Spleen (tissue), 11 donors: ENCODE data around the gene KCNG2. TPM values are rescaled to one million over a fixed set of nuclear protein-coding genes. Genes with fewer than 3 reads are reported as not detected.

Experiments used
- DNase-seq: peaks from one replicate; pipeline ENCODE4 v3.0.0-alpha.2; 2020
- H3K27ac ChIP-seq, 8 donors: fragments of 200-600 bp; sonication (generic) in 7 of 8; 1 replicate in 4 of 8; 2 replicates in 4 of 8; pipeline versions ENCODE4 v1.5.0 to v1.8.0; 2016 to 2021; ENCODE audit warnings: inconsistent platforms in 4 of 8, mild to moderate bottlenecking in 4 of 8, moderate library complexity in 1 of 8
- H3K27me3 ChIP-seq, 7 donors: fragments of 200-600 bp; sonication (generic) in 6 of 7; replicated peaks in 1 of 7; 1 replicate in 4 of 7; 2 replicates in 3 of 7; pipeline versions ENCODE4 v1.5.0 to v1.8.0; 2016 to 2021; ENCODE audit warnings: inconsistent platforms in 3 of 7, mild to moderate bottlenecking in 1 of 7
- H3K36me3 ChIP-seq, 6 donors: fragments of 200-600 bp; sonication (generic) in 5 of 6; 1 replicate in 4 of 6; 2 replicates in 2 of 6; pipeline versions ENCODE4 v1.5.0 to v1.8.0; 2016 to 2021; ENCODE audit warnings: inconsistent platforms in 2 of 6
- H3K4me1 ChIP-seq, 6 donors: fragments of 200-600 bp; sonication (generic) in 5 of 6; 1 replicate in 3 of 6; 2 replicates in 3 of 6; pipeline versions ENCODE4 v1.5.0 to v1.8.0; 2016 to 2021; ENCODE audit warnings: inconsistent platforms in 3 of 6
- H3K4me3 ChIP-seq, 8 donors: fragments of 200-600 bp; sonication (generic) in 7 of 8; 1 replicate in 4 of 8; 2 replicates in 4 of 8; pipeline versions ENCODE4 v1.5.0 to v1.8.0; 2016 to 2021; ENCODE audit warnings: inconsistent platforms in 4 of 8, mild to moderate bottlenecking in 4 of 8, moderate library complexity in 2 of 8
- H3K9me3 ChIP-seq, 8 donors: fragments of 200-600 bp; sonication (generic) in 7 of 8; 1 replicate in 4 of 8; 2 replicates in 4 of 8; pipeline versions ENCODE4 v1.5.0 to v1.8.0; 2016 to 2021; ENCODE audit warnings: inconsistent platforms in 4 of 8
- POLR2A ChIP-seq, 3 donors: fragments of 450-650 bp; IDR thresholded peaks; one replicate each; pipeline ENCODE4 v1.5.1; 2017; ENCODE audit warnings: antibody characterized with exemption in 3 of 3, mild to moderate bottlenecking in 1 of 3
- POLR2AphosphoS5 ChIP-seq, 3 donors: sonication (generic); formaldehyde crosslinking; IDR thresholded peaks; one replicate each; pipeline ENCODE4 v1.5.1; 2017; ENCODE audit warnings: antibody characterized with exemption in 3 of 3
- WGBS, 5 donors: extraction: QIAGEN DNeasy Blood & Tissue Kit in 3 of 5; methylation state at CpG; one replicate each; pipeline versions ENCODE4 v1.1.5 to v1.1.7; 2013 to 2018; 5-methylcytosine and 5-hydroxymethylcytosine counted together
- intact Hi-C: fragments of 100-400 bp; cut with DNase I; formaldehyde crosslinking; loops from one replicate; pipeline ENCODE4 v1.15.0; 2023; ENCODE audit warnings: low total_unique reads
- polyA plus RNA-seq, 3 donors: library from polyadenylated mRNA; stranded (reverse); fragments of 200-250 nt; gene quantifications; one replicate each; pipeline ENCODE4 v1.2.1, GENCODE V29; 2013
- total RNA-seq, 7 donors: library from RNA; depleted of rRNA in 3 of 7; stranded (reverse); fragments of >200 nt in 3 of 7; fragmentation: NEBNext Ultra II Directional in 4 of 7; extraction: Animal tissue kit (Norgen Biotek cat#: 25700) in 4 of 7; gene quantifications; one replicate each; pipeline versions ENCODE4 v1.1.0 to v1.2.1, GENCODE V29; 2016 to 2021
- TF ChIP-seq, protein P1 (sequence below), 11 experiments: fragments of 200-600 bp in 7 of 11; fragments of 450-650 bp in 4 of 11; sonication (generic) in 4 of 11; IDR thresholded peaks in 8 of 11; conservative IDR thresholded peaks in 3 of 11; 1 replicate in 7 of 11; 2 replicates in 4 of 11; pipeline versions ENCODE4 v1.4.0 to v1.8.0; 2016 to 2021; ENCODE audit warnings: antibody characterized with exemption in 11 of 11, inconsistent platforms in 4 of 11, mild to moderate bottlenecking in 1 of 11
- donor health status: healthy with polysubstance abuse.
- donor health status: DM: no; HTN: no; CAD: no; lungs with moderate emphysema.
- donor health status: DM: no; HTN: no; CAD: no.
- donor health status: Bipolar disorder and iron deficiency.
- donor health status: healthy.
- donor health status: DM: no; HTN: no; CAD: no.
- donor health status: DM: yes; HTN: yes; CAD: no.

KCNG2 gene
- total and polyA plus RNA-seq, 10 donors = 0.15 to 3.2 (median 0.38) TPM; not detected in 1

GRCh38 chr18:79765491-79766245 lies 32.1 kb upstream of the KCNG2 start:
- TF ChIP-seq POLR2AphosphoS5 (IDR thresholded peaks at IDR 0.05) = no peak
- TF ChIP-seq POLR2A (IDR thresholded peaks at IDR 0.05) = no peak
- TF ChIP-seq, protein P1, sequence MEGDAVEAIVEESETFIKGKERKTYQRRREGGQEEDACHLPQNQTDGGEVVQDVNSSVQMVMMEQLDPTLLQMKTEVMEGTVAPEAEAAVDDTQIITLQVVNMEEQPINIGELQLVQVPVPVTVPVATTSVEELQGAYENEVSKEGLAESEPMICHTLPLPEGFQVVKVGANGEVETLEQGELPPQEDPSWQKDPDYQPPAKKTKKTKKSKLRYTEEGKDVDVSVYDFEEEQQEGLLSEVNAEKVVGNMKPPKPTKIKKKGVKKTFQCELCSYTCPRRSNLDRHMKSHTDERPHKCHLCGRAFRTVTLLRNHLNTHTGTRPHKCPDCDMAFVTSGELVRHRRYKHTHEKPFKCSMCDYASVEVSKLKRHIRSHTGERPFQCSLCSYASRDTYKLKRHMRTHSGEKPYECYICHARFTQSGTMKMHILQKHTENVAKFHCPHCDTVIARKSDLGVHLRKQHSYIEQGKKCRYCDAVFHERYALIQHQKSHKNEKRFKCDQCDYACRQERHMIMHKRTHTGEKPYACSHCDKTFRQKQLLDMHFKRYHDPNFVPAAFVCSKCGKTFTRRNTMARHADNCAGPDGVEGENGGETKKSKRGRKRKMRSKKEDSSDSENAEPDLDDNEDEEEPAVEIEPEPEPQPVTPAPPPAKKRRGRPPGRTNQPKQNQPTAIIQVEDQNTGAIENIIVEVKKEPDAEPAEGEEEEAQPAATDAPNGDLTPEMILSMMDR (IDR thresholded peaks at IDR 0.05 in 8 of 11, conservative IDR thresholded peaks at IDR 0.05 in 3 of 11) = no peak
- no peaks in the 10 kb centered on the region for H3K36me3 ChIP-seq
- intact Hi-C loops = no loop called here
- H3K27me3 ChIP-seq = peaks cover 0 to 18% (median 0%) of the 10 kb centered on the region in 7 donors
- H3K4me3 ChIP-seq = no peak overlapping the region
- H3K9me3 ChIP-seq = peaks cover 0 to 45% (median 23%) of the 10 kb centered on the region in 8 donors
- 74 to 80% (median 77%) methylated on average over 12 to 14 of the region's 14 CpGs for WGBS, 5 donors
- peak; percentile 14 for DNase-seq
- no peak overlapping the region for H3K27ac ChIP-seq
- no peaks in the 10 kb centered on the region for H3K4me1 ChIP-seq

- 71 to 79% (median 72%) methylated on average over 11 to 16 of the region's 16 CpGs for WGBS, 5 donors
- H3K9me3 ChIP-seq = peaks cover 0 to 43% (median 23%) of the 10 kb centered on the region in 8 donors
- no peaks in the 10 kb centered on the region for H3K36me3 ChIP-seq
- H3K27me3 ChIP-seq = peaks cover 0 to 18% (median 0%) of the 10 kb centered on the region in 7 donors
- H3K27ac ChIP-seq = no peak overlapping the region
- H3K4me3 ChIP-seq = no peak overlapping the region
- intact Hi-C loops = no loop called here
- peak; percentile 53 for DNase-seq
- H3K4me1 ChIP-seq = no peaks in the 10 kb centered on the region
- TF ChIP-seq, protein P1 (IDR thresholded peaks at IDR 0.05 in 8 of 11, conservative IDR thresholded peaks at IDR 0.05 in 3 of 11) = no peak
- TF ChIP-seq POLR2A (IDR thresholded peaks at IDR 0.05) = no peak
- no peak for TF ChIP-seq POLR2AphosphoS5 (IDR thresholded peaks at IDR 0.05)
Measured at GRCh38 chr18:79766308-79766707, 31.4 kb upstream of the KCNG2 start.

- no peak overlapping the region for H3K4me3 ChIP-seq
- H3K4me1 ChIP-seq = no peaks in the 10 kb centered on the region
- DNase-seq = no peak
- intact Hi-C loops = no loop called here
- H3K27ac ChIP-seq = no peak overlapping the region
- whole genome bisulfite sequencing, 5 donors = 55 to 76% (median 66%) methylated on average over 3 of the region's 3 CpGs
- TF ChIP-seq, protein P1 (IDR thresholded peaks at IDR 0.05 in 8 of 11, conservative IDR thresholded peaks at IDR 0.05 in 3 of 11) = no peak
- TF ChIP-seq POLR2A (IDR thresholded peaks at IDR 0.05) = no peak
- TF ChIP-seq POLR2AphosphoS5 (IDR thresholded peaks at IDR 0.05) = no peak
- H3K27me3 ChIP-seq = peaks cover 0 to 41% (median 4%) of the 10 kb centered on the region in 7 donors
- peaks cover 0 to 37% (median 23%) of the 10 kb centered on the region in 8 donors for H3K9me3 ChIP-seq
- H3K36me3 ChIP-seq = no peaks in the 10 kb centered on the region
Measured at GRCh38 chr18:79768745-79769144, 29.0 kb upstream of the KCNG2 start.

DNA sequence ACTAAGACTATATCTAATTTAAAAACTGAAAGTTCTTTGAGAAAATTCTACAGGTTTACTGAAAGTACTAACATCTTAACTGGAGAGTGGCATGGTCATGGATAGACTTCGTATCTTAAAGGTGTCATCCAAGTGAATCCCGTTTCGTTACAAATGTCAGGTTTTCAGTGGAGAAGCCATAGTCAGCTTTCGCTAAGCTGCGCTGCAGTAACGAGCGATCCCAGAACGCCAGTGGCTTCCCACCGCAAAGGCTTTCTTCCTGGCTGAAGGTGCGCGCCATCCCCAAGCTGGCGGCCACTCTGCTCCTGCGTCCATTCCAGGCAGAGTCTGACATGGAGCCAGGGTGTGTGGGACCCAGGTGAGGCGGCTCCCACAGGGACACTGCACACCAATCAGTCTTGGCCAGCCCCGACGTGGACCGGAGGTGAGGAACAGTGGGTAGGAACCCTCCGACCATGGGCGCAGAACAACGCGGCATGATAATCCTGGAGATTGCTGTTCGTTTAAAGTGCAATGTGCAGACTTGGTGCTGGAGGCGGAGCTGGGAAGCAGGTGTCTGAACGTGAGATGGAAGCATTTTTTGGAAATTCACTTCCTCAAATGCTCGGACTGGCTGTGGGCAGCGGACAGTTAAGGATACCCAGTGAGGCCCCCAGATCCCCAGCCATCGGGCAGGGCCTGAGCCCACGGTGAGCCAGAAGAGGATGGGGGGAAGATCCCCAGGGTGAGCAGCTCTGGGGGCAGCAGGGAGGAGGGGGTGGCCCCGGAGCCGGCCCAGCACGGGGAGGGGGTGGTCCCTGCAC lies 27.8 kb upstream of the KCNG2 start:
- intact Hi-C loops = no loop called here
- no peaks in the 10 kb centered on the region for H3K4me1 ChIP-seq
- peaks cover 0 to 36% (median 23%) of the 10 kb centered on the region in 8 donors for H3K9me3 ChIP-seq
- 83 to 91% (median 86%) methylated on average over 30 to 31 of the region's 31 CpGs for WGBS, 5 donors
- peaks cover 0 to 53% (median 4%) of the 10 kb centered on the region in 7 donors for H3K27me3 ChIP-seq
- no peaks in the 10 kb centered on the region for H3K36me3 ChIP-seq
- TF ChIP-seq POLR2A (IDR thresholded peaks at IDR 0.05) = no peak
- TF ChIP-seq, protein P1 (IDR thresholded peaks at IDR 0.05 in 8 of 11, conservative IDR thresholded peaks at IDR 0.05 in 3 of 11) = no peak
- no peak for TF ChIP-seq POLR2AphosphoS5 (IDR thresholded peaks at IDR 0.05)
- no peak overlapping the region for H3K27ac ChIP-seq
- DNase-seq = peak; percentile 62
- no peak overlapping the region for H3K4me3 ChIP-seq
